Stomach (tissue), 9 donors: ENCODE measurements around the gene MAPK4. TPM values are rescaled to one million over a fixed set of nuclear protein-coding genes. Genes with fewer than 3 reads are reported as not detected.

Experiments
- DNase-seq, 2 donors: peaks; one replicate each; pipeline versions ENCODE4 v3.0.0 to v3.0.0-alpha.2; 2013 to 2019
- H3K27ac ChIP-seq, 5 donors: fragments of 200-600 bp in 4 of 5; sonication (generic) in 4 of 5; one replicate each; pipeline ENCODE4 v1.5.1; 2013 to 2019; ENCODE audit warnings: mild to moderate bottlenecking in 1 of 5, moderate library complexity in 1 of 5
- H3K27me3 ChIP-seq, 3 donors: fragments of 200-600 bp; sonication (generic); one replicate each; pipeline ENCODE4 v1.5.1; 2017 to 2019; ENCODE audit warnings: mixed run types in 1 of 3
- H3K36me3 ChIP-seq, 4 donors: fragments of 200-600 bp; sonication (generic); 1 replicate in 3 of 4; 2 replicates in 1 of 4; pipeline ENCODE4 v1.5.1; 2016 to 2019
- H3K4me1 ChIP-seq, 4 donors: fragments of 200-600 bp; sonication (generic); one replicate each; pipeline ENCODE4 v1.5.1; 2016 to 2019
- H3K4me3 ChIP-seq, 4 donors: fragments of 200-600 bp; sonication (generic) in 3 of 4; one replicate each; pipeline ENCODE4 v1.5.1; 2016 to 2019; ENCODE audit warnings: mild to moderate bottlenecking in 1 of 4
- H3K9me3 ChIP-seq, 4 donors: fragments of 200-600 bp; sonication (generic); one replicate each; pipeline ENCODE4 v1.5.1; 2016 to 2019
- CTCF ChIP-seq, 7 experiments: fragments of 450-650 bp in 4 of 7; fragments of 200-600 bp in 3 of 7; sonication (generic) in 3 of 7; IDR thresholded peaks; one replicate each; pipeline ENCODE4 v1.5.1; 2016 to 2019; ENCODE audit warnings: antibody characterized with exemption in 7 of 7, control low read depth in 2 of 7, mild to moderate bottlenecking in 1 of 7
- EP300 ChIP-seq: sonication (generic); formaldehyde crosslinking; IDR thresholded peaks from one replicate; pipeline ENCODE4 v1.6.1; 2017; ENCODE audit warnings: antibody characterized with exemption
- POLR2A ChIP-seq, 4 donors: fragments of 450-650 bp; IDR thresholded peaks; one replicate each; pipeline ENCODE4 v1.6.1; 2016; ENCODE audit warnings: antibody characterized with exemption in 4 of 4, control low read depth in 2 of 4, mild to moderate bottlenecking in 1 of 4, moderate library complexity in 1 of 4
- POLR2AphosphoS5 ChIP-seq, 3 donors: sonication (generic); formaldehyde crosslinking; IDR thresholded peaks; one replicate each; pipeline ENCODE4 v1.6.1; 2016; ENCODE audit warnings: antibody characterized with exemption in 3 of 3
- WGBS, 5 donors: extraction: QIAGEN DNeasy Blood & Tissue Kit in 3 of 5; methylation state at CpG; one replicate each; pipeline versions ENCODE4 v1.1.5 to v1.1.7; 2013 to 2018; 5-methylcytosine and 5-hydroxymethylcytosine counted together
- intact Hi-C: fragments of 100-400 bp; cut with DNase I; formaldehyde crosslinking; loops from one replicate; pipeline ENCODE4 v1.15.1; 2023; ENCODE audit warnings: low total_unique reads
- polyA plus RNA-seq, 3 donors: library from polyadenylated mRNA; stranded (reverse); fragments of 200-250 nt; gene quantifications; one replicate each; pipeline ENCODE4 v1.2.3, GENCODE V29; 2013
- total RNA-seq, 5 donors: library from RNA; depleted of rRNA; stranded (reverse); fragments of >200 nt; gene quantifications; one replicate each; pipeline versions ENCODE4 v1.1.0 to v1.2.3, GENCODE V29; 2014 to 2016
- donor health status: healthy with polysubstance abuse.
- donor health status: Bipolar disorder and iron deficiency.
- donor health status: healthy.

Gene MAPK4
- total and polyA plus RNA-seq, 8 donors: 0.19 to 86.0 (median 4.2) TPM

- Histone ChIP-seq H3K27me3 (no peaks in the 10 kb centered on the region), H3K4me3 (no peak overlapping the region), H3K36me3 (no peaks in the 10 kb centered on the region), H3K9me3 (no peaks in the 10 kb centered on the region), H3K4me1 (peaks cover 0 to 10% (median 4%) of the 10 kb centered on the region in 4 donors), H3K27ac (no peak overlapping the region)
- WGBS, 5 donors: 84 to 93% (median 87%) methylated on average over 8 of the region's 8 CpGs
- intact Hi-C loops: no loop called here
- no peak for DNase-seq
- TF ChIP-seq POLR2AphosphoS5 (IDR thresholded peaks at IDR 0.05): no peak
- no peak for TF ChIP-seq POLR2A (IDR thresholded peaks at IDR 0.05)
- no peak for TF ChIP-seq EP300
- TF ChIP-seq CTCF (IDR thresholded peaks at IDR 0.05): no peak
These were observed 76.6 kb downstream of the MAPK4 start for GRCh38 chr18:50636366-50637057.

GRCh38 chr18:50638016-50638883 is 78.4 kb downstream of the MAPK4 start:
- Histone ChIP-seq H3K27ac (peak overlapping the region in 1 of 5 donors; percentile 8), H3K9me3 (no peaks in the 10 kb centered on the region), H3K36me3 (no peaks in the 10 kb centered on the region), H3K4me1 (peaks cover 0 to 10% (median 0%) of the 10 kb centered on the region in 4 donors), H3K27me3 (no peaks in the 10 kb centered on the region), H3K4me3 (no peak overlapping the region)
- TF ChIP-seq CTCF (IDR thresholded peaks at IDR 0.05) (no peak), POLR2AphosphoS5 (IDR thresholded peaks at IDR 0.05) (no peak)
- intact Hi-C loops: no loop called here
- WGBS, 5 donors: 52 to 74% (median 71%) methylated on average over 10 of the region's 10 CpGs
- no peak for DNase-seq

- no peak for DNase-seq
- H3K9me3 ChIP-seq: no peaks in the 10 kb centered on the region
- peak overlapping the region in 1 of 5 donors; percentile 8 for H3K27ac ChIP-seq
- H3K4me1 ChIP-seq: peaks cover 0 to 10% (median 0%) of the 10 kb centered on the region in 4 donors
- no peaks in the 10 kb centered on the region for H3K36me3 ChIP-seq
- intact Hi-C loops: no loop called here
- no peaks in the 10 kb centered on the region for H3K27me3 ChIP-seq
- H3K4me3 ChIP-seq: no peak overlapping the region
- TF ChIP-seq EP300 (no peak), POLR2AphosphoS5 (IDR thresholded peaks at IDR 0.05) (no peak), POLR2A (IDR thresholded peaks at IDR 0.05) (no peak)
- WGBS, 5 donors: 89 to 91% (median 89%) methylated on average over 1 of the region's 1 CpG
These were observed 79.1 kb downstream of the MAPK4 start for GRCh38 chr18:50638884-50639420.

GRCh38 chr18:50639711-50640110 is 79.8 kb downstream of the MAPK4 start:
- Histone ChIP-seq H3K36me3 (no peaks in the 10 kb centered on the region), H3K27ac (no peak overlapping the region), H3K9me3 (no peaks in the 10 kb centered on the region), H3K4me1 (peaks cover 0 to 10% (median 0%) of the 10 kb centered on the region in 4 donors), H3K4me3 (no peak overlapping the region), H3K27me3 (no peaks in the 10 kb centered on the region)
- intact Hi-C loops: no loop called here
- TF ChIP-seq EP300: no peak
- TF ChIP-seq POLR2A (IDR thresholded peaks at IDR 0.05): no peak
- no peak for TF ChIP-seq POLR2AphosphoS5 (IDR thresholded peaks at IDR 0.05)
- TF ChIP-seq CTCF (IDR thresholded peaks at IDR 0.05): no peak
- WGBS, 5 donors: 82 to 94% (median 83%) methylated on average over 4 of the region's 4 CpGs
- no peak for DNase-seq
